Left renal cortex interstitium (tissue), 4 donors: Measurements from ENCODE around the gene ARHGAP5. TPM values are rescaled to one million over a fixed set of nuclear protein-coding genes. Genes with fewer than 3 reads are reported as not detected.

ENCODE experiments used
- DNase-seq, 4 donors: peaks; one replicate each; pipeline ENCODE4 v3.0.0-alpha.2; 2013; ENCODE audit warnings: low read depth in 4 of 4, low spot score in 2 of 4, missing footprints in 1 of 4
- polyA plus RNA-seq, 4 donors: library from polyadenylated mRNA; unstranded; fragments of 120-200 nt; gene quantifications; one replicate each; pipeline ENCODE4 v1.2.1, GENCODE V29; 2013; ENCODE audit not compliant: insufficient read length in 4 of 4

ARHGAP5 gene
- polyA plus RNA-seq, 4 donors: 96.1 to 114 (median 109) TPM

- DNase-seq: peak in 2 of 4 donors; percentile 29 to 53
These were observed 1.3 kb upstream of the ARHGAP5 start for GRCh38 chr14:32075672-32076277.

DNA sequence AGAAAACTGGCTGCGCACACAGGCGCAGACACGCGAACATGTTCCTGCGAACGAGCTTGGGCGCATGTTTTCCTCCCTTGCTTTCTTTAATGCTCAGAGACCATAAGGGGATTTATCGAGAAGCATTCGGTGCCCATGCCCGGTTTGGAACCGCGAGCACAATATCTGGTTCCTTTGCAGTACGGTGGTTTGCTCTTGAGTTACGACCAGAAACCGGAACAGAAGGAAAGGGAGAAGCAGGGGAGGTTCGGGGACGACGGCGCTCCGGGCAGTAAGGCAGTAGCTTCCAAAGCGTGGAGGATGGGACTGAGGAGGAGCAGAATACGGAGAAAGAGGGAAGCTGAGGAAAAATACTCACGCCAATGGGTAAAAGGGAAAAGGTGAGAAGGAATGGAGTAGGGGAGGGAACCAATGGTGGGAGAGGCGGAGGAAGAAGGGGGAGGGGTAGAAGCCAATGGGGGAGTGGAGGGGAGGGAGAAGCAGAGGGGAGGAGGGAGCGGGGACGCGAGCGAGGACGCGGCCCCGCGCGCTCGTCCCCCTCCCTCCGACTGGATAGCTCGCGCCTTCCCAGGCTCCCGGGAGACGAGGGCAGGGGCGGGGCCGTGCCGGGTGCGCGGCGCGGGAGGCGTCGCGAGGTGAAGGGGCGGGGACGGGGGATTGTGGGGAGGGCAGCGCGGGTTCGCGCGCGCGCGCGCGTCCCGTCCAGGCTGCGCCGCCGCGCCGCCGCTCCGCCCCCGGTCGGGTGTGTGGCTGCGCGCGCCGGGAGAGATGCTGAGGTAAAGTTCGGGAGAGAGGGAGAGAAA lies 625 bp upstream of the ARHGAP5 start:
- DNase-seq: peak; percentile 89 to 94 (median 92)

DNA sequence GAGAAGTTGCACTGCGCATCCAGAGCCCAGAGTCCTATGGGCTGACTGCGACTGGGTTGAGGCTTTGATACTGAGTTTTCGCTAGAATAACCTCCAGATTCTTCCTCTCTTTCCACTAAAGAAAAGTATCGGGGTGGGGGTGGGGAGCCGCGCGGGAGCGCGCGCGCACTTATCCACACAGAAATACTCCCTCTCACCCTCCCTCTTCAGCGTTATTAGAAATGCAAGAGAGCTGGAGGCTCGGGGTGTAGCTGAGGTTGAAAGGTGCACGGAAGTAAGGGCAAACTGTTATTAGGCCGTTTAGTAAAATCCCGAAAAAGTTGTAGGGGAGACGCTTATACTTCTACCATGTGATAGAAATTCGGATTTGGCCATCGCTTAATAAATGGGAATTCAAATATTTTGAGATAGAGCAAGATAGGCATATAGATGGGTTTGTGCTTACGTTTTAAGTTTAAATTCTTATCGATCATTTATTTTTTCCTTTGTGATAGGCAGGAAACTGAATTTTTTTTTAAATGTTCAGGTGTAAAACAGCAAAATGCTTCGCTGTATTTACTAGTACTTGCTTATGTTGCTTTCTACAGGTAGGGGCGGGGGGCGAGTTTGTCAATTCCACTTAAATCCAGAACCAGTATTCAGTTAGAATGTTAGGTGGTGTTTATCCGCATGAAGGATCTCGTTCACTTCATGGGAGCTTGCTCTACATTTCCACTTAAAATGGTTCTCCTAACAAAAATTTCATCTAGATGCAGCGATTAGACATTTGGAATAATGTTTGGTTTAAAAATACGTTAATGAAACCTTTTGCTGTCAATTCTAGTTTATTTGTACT lies 1.1 kb downstream of the ARHGAP5 start:
- peak in 3 of 4 donors; percentile 39 to 81 (median 54) for DNase-seq

GRCh38 chr14:32078858-32079216 lies 1.7 kb downstream of the ARHGAP5 start:
- peak in 2 of 4 donors; percentile 11 to 16 for DNase-seq

DNA sequence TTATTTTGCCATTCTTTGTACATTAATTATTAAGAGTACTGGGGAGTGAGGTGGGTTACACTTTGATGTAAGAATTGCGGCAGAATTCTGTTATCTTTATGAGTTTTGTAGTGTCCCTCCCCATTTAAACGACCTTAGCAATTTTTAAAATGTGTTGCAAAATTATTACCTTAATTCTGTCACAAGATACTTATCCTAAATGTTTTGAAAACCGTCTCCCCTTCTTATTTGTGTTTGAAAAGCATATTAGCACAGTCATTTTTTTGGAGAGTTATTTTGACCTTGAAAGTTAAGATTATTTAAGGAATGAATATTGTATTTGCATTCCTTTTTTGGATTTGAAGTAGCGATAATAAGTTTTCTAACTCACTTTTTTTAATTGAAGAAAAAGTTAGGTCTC lies 2.2 kb downstream of the ARHGAP5 start:
- DNase-seq: no peak

DNA sequence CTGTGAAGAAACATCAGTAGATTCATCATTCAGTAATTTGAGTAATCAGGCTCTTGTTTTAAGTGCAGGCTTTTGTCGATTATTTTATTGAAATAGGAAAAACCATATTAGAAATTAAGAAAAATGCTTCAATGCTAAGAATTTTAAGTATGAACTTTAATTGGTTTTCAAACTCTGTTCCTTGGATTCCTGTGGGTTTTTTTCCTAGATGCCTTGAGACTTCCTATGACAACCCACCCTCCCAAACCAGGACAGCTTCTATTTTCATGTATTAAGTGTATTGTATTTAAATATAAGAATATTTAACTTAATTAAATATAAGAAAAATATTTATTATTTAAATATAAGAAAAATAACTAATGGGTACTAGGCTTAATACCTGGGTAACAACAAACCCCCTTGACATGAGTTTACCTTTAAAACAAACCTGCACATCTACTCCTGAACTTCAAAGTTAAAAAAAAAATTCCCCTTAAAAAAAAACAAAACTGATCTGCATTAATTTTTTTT lies 3.0 kb downstream of the ARHGAP5 start:
- DNase-seq: no peak

GRCh38 chr14:32081901-32082300 lies 4.8 kb downstream of the ARHGAP5 start:
- DNase-seq: no peak

DNA sequence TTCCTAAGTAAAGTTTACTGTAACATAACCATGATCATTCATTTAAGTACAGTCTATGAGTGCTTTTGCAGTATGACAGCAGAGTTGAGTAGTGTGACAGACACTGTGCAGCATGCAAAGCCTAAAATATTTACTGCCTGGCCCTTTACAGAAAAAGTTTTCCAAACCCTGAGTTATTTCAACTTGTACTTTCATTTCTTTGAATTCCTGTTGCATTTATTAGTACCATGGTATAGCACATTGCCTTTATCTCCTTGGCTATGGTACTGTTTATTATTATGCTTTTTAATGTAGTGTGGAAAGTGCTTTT lies 6.2 kb downstream of the ARHGAP5 start:
- no peak for DNase-seq

- DNase-seq: no peak
These were observed 6.7 kb downstream of the ARHGAP5 start for GRCh38 chr14:32083789-32084188.

DNA sequence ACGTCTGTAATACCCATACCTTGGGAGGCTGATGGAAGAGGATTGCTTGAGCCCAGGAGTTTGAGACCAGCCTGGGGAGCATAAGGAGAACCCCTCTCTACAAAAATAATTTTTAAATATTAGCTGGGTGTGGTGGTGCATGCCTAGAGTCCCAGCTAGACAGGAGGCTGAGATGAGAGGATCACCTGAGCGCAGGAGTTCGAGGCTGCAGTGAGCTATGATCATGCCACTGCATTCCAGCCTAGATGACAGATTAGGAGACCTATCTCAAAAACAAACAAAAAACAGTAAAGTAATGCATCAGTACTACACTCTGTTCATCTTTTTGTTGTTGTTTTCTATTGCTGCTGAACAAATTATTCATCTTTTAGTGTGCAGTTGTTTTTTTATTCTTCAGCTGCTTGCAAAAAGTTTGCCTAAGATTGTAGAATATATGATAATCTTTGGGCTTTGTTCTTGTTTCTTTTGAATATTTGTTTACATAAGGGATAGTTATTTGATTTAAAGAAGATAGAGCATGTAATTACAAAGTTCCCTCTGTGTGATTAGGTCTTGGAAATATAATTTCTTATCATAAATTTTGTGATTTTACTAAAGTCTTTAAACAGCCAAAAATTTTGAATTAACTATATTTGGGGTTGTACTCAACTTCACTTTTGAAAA lies 8.2 kb downstream of the ARHGAP5 start:
- DNase-seq: no peak

- DNase-seq: no peak
These were observed 8.8 kb downstream of the ARHGAP5 start for GRCh38 chr14:32085845-32086383.

- no peak for DNase-seq
These were observed 10.2 kb downstream of the ARHGAP5 start for GRCh38 chr14:32087173-32087861.

- no peak for DNase-seq
These were observed 10.8 kb downstream of the ARHGAP5 start for GRCh38 chr14:32087907-32088306.

DNA sequence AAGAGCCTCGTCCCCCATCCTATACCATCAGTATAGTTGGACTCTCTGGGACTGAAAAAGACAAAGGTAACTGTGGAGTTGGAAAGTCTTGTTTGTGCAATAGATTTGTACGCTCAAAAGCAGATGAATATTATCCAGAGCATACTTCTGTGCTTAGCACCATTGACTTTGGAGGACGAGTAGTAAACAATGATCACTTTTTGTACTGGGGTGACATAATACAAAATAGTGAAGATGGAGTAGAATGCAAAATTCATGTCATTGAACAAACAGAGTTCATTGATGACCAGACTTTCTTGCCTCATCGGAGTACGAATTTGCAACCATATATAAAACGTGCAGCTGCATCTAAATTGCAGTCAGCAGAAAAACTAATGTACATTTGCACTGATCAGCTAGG lies 13.6 kb downstream of the ARHGAP5 start:
- DNase-seq: no peak

- DNase-seq: no peak
These were observed 22.4 kb downstream of the ARHGAP5 start for GRCh38 chr14:32099473-32099872.

DNA sequence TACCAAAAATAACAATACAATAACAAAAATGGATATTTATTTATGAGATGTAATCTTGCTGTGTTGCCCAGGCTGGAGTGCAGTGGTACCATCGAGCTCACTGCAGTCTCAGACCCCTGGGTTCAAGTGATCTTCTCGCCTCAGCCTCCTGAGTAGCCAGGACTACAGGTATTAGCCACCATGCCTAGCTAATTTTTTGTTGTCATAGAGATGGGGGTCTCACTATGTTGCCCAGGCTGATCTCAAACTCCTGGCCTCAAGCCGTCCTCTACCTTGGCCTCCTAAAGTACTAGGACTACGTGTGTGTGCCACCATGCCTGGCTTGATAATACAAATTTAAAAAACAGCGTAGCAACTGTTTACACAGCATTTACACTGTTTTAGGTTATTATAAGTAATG lies 23.1 kb downstream of the ARHGAP5 start:
- DNase-seq: no peak

- no peak for DNase-seq
These were observed 25.2 kb downstream of the ARHGAP5 start for GRCh38 chr14:32102152-32102787.

DNA sequence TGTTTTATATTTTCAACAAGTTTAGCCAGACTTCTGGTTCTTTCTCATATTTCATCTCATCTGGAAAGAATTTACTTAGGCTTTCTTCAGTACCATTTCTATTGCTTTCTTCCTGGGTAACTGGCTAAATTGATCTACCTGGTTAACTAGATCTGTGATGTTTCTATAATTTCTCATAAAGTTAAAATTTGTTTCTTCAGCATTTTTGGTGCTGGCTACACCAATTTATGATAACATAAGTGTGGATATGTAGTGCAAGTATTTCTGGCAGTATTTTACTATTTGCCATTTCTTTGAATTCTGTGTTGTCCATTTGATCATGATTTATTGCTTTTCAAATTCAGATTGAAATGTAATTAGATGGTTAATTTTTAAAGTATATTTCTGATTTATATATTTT lies 25.9 kb downstream of the ARHGAP5 start:
- no peak for DNase-seq

DNA sequence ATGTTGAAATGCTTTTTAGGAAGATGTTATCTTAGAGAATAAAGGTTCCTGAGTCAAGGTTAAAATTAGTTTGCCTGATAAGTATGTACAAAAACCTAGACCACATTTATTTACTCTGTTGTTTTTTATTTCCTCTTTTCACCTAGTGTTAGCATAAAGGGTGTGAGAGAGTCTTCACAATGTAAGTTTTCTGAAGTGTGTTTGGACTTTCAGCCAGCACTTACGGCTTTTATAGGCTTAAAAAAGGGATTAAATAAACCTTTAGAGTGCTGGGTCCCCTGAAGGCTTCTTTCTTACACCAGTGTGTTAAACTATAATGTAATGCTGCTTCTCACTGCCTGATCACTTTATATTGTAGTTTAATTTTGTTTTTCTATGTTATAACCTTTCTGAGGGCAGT lies 27.2 kb downstream of the ARHGAP5 start:
- no peak for DNase-seq

DNA sequence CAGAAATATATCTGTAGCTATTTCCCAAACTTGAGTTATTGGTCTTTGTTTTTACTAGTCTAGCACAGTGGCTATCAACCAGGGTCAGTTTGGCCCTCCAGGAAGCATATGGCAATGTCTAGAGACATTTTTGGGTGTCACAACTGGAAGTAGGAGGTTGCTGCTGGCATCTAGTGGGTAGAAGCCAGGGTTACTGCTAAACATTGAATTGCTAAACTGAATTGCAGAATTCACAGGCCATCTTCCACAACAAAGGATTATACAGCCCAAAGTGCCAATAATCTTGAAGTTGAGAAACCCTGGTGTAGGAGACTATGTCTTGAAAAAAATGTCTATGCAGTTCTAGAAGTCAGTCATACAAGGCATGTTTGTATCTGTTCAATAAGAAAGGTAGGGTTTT lies 27.7 kb downstream of the ARHGAP5 start:
- no peak for DNase-seq
